HCT116 (cell line): ENCODE measurements around the gene LY6G5B. TPM values are rescaled to one million over a fixed set of nuclear protein-coding genes. Genes with fewer than 3 reads are reported as not detected.

Source experiments
- ATAC-seq: fragments of 200-7000 bp; cut with Tn5 transposase; 2 replicates; pipeline ENCODE4 v1.9.1; 2020; ENCODE audit warnings: mild to moderate bottlenecking, moderate library complexity
- BruUV-seq: library from RNA; stranded (reverse); fragments of 400-500 nt; replicated peaks from 2 replicates; lab custom pipeline; 2021; lab: Mats Ljungman, UMichigan
- CTCF ChIA-PET: fragments of 300-600 bp; sonication (Branson Sonifier 250); formaldehyde crosslinking; loops from one replicate; lab custom pipeline; 2021; ENCODE audit warnings: antibody characterized with exemption; lab: Charles Lee
- POLR2A ChIA-PET: fragments of 300-600, 350-600 bp; sonication (Branson Sonifier 250); formaldehyde crosslinking; loops from one replicate; lab custom pipeline; 2021; ENCODE audit warnings: antibody characterized with exemption; lab: Charles Lee
- RAD21 ChIA-PET, 2 experiments: fragments of 300-600 bp; sonication (Branson Sonifier 250); formaldehyde crosslinking; loops; one replicate each; lab custom pipeline; 2023; ENCODE audit warnings: low total read pairs in 2 of 2; ENCODE audit not compliant: uncharacterized antibody in 2 of 2, unreplicated experiment in 2 of 2, low non-redundant PET in 1 of 2; lab: Charles Lee
- DNase-seq: peaks from one replicate; pipeline ENCODE4 v3.0.0-alpha.2; 2010; ENCODE audit warnings: low read depth, low spot score
- H2AFZ ChIP-seq: fragments of 200-600 bp; shearing (Covaris generic), sonication (generic); 2 replicates; pipeline ENCODE4 v1.6.1; 2017; ENCODE audit warnings: low read depth, mixed run types, mixed read lengths, antibody characterized with exemption, low read length; ENCODE audit not compliant: poor library complexity, severe bottlenecking
- H3K27ac ChIP-seq: 2 replicates; pipeline ENCODE4 v1.5.1; 2012; ENCODE audit warnings: low read depth, low read length
- H3K27me3 ChIP-seq: fragments of 200-600 bp; sonication (generic); 2 replicates; pipeline ENCODE4 v1.6.1; 2016; ENCODE audit warnings: mixed run types, low read length, mixed read lengths; ENCODE audit not compliant: insufficient read depth
- H3K36me3 ChIP-seq, 2 experiments: fragments of 200-500 bp in 1 of 2; fragments of 200-600 bp in 1 of 2; sonication (Bioruptor generic) in 1 of 2; sonication (generic) in 1 of 2; 2 replicates each; pipeline versions ENCODE4 v1.5.1 to v1.6.1; 2014 to 2016; ENCODE audit warnings: low read length in 2 of 2, inconsistent platforms in 1 of 2, mixed read lengths in 1 of 2, mixed run types in 1 of 2; ENCODE audit not compliant: insufficient read depth in 2 of 2, control insufficient read depth in 1 of 2
- H3K4me1 ChIP-seq, 2 experiments: fragments of 200-600 bp in 1 of 2; sonication (generic) in 1 of 2; 2 replicates each; pipeline versions ENCODE4 v1.5.1 to v1.6.1; 2012 to 2017; ENCODE audit warnings: low read length in 2 of 2, inconsistent platforms in 1 of 2, mild to moderate bottlenecking in 1 of 2, mixed read lengths in 1 of 2, mixed run types in 1 of 2, moderate library complexity in 1 of 2; ENCODE audit not compliant: insufficient read depth in 2 of 2, control insufficient read depth in 1 of 2
- H3K4me2 ChIP-seq: fragments of 200-600 bp; sonication (generic); 2 replicates; pipeline ENCODE4 v1.6.1; 2017; ENCODE audit warnings: mixed run types, low read length, mixed read lengths
- H3K4me3 ChIP-seq, 2 experiments: fragments of 200-600 bp in 1 of 2; sonication (generic) in 1 of 2; replicated peaks in 1 of 2; 2 replicates each; pipeline ENCODE4 v1.5.1; 2011 to 2016; ENCODE audit warnings: low read length in 2 of 2, control low read depth in 1 of 2, low read depth in 1 of 2, mild to moderate bottlenecking in 1 of 2, mixed read lengths in 1 of 2, mixed run types in 1 of 2
- H3K79me2 ChIP-seq: fragments of 200-600 bp; sonication (generic); 2 replicates; pipeline ENCODE4 v1.6.1; 2017; ENCODE audit warnings: mild to moderate bottlenecking, mixed run types, low read length, moderate library complexity, mixed read lengths; ENCODE audit not compliant: insufficient read depth
- H3K9ac ChIP-seq: fragments of 200-600 bp; sonication (generic); 2 replicates; pipeline ENCODE4 v1.6.1; 2016; ENCODE audit warnings: low read length, mixed read lengths
- H3K9me2 ChIP-seq: fragments of 200-600 bp; sonication (generic), shearing (Covaris generic); 2 replicates; pipeline ENCODE4 v1.6.1; 2017; ENCODE audit warnings: mixed run types, mild to moderate bottlenecking, moderate library complexity; ENCODE audit not compliant: insufficient read depth
- H3K9me3 ChIP-seq, 2 experiments: fragments of 200-500 bp in 1 of 2; fragments of 200-600 bp in 1 of 2; sonication (Bioruptor generic) in 1 of 2; sonication (generic) in 1 of 2; 2 replicates each; pipeline ENCODE4 v1.6.1; 2014 to 2017; ENCODE audit warnings: low read length in 2 of 2, mixed read lengths in 2 of 2, inconsistent platforms in 1 of 2, low read depth in 1 of 2, mild to moderate bottlenecking in 1 of 2, mixed run types in 1 of 2, moderate library complexity in 1 of 2; ENCODE audit not compliant: control insufficient read depth in 1 of 2, insufficient read depth in 1 of 2
- H4K20me1 ChIP-seq: fragments of 200-600 bp; sonication (generic), shearing (Covaris generic); 2 replicates; pipeline ENCODE4 v1.6.1; 2017; ENCODE audit warnings: mixed run types, mild to moderate bottlenecking, moderate library complexity; ENCODE audit not compliant: insufficient read depth
- CEBPB ChIP-seq: IDR thresholded peaks from 2 replicates; pipeline ENCODE4 v1.6.1; 2012; ENCODE audit warnings: low read depth
- EGR1 ChIP-seq: IDR thresholded peaks from 2 replicates; pipeline ENCODE4 v1.6.1; 2012; ENCODE audit warnings: low read depth
- EZH2 ChIP-seq: fragments of 200-600 bp; sonication (generic); IDR thresholded peaks from 2 replicates; pipeline ENCODE4 v1.6.1; 2017; ENCODE audit warnings: antibody characterized with exemption, mixed run types
- JUND ChIP-seq: IDR thresholded peaks from 2 replicates; pipeline ENCODE4 v1.6.1; 2012
- POLR2A ChIP-seq: IDR thresholded peaks from 2 replicates; pipeline ENCODE4 v1.7.0; 2011; ENCODE audit warnings: borderline replicate concordance; ENCODE audit not compliant: insufficient read depth, insufficient read length; ENCODE audit errors: extremely low read depth
- POLR2AphosphoS5 ChIP-seq: IDR thresholded peaks from 2 replicates; pipeline ENCODE4 v1.6.1; 2011; ENCODE audit warnings: mild to moderate bottlenecking, low read depth, low read length, moderate library complexity
- RAD21 ChIP-seq: IDR thresholded peaks from 2 replicates; pipeline ENCODE4 v1.6.1; 2012; ENCODE audit warnings: low read depth, mild to moderate bottlenecking
- SIN3A ChIP-seq: IDR thresholded peaks from 2 replicates; pipeline ENCODE4 v1.6.1; 2012; ENCODE audit warnings: low read depth
- SP1 ChIP-seq: IDR thresholded peaks from 2 replicates; pipeline ENCODE4 v1.6.1; 2012; ENCODE audit warnings: low read depth
- TCF7L2 ChIP-seq: IDR thresholded peaks from 2 replicates; pipeline ENCODE4 v1.7.0; 2011; ENCODE audit warnings: borderline replicate concordance, inconsistent platforms; ENCODE audit not compliant: insufficient read depth, insufficient read length; ENCODE audit errors: extremely low read depth
- YY1 ChIP-seq: IDR thresholded peaks from 2 replicates; pipeline ENCODE4 v1.6.1; 2011; ENCODE audit warnings: low read length, low read depth, moderate library complexity, mild to moderate bottlenecking; ENCODE audit not compliant: insufficient replicate concordance; ENCODE audit errors: extremely low read depth
- ZNF274 ChIP-seq: fragments of 200-500 bp; sonication (Bioruptor generic); IDR thresholded peaks from 2 replicates; pipeline ENCODE4 v1.6.1; 2014; ENCODE audit warnings: mild to moderate bottlenecking, low read depth, low read length, inconsistent platforms
- intact Hi-C: fragments of 100-400 bp; cut with micrococcal nuclease; formaldehyde crosslinking; loops from 2 replicates; pipeline ENCODE4 v1.10.0; 2022
- total RNA-seq: library from RNA; stranded (reverse); gene quantifications from one replicate; pipeline ENCODE4 v1.2.1, GENCODE V29; 2021; ENCODE audit not compliant: unreplicated experiment
- TF ChIP-seq, protein P1 (sequence below): IDR thresholded peaks from 2 replicates; pipeline ENCODE4 v1.6.1; 2012

The LY6G5B gene
- total RNA-seq, 1 experiment from 2014 or later, result 15.4 TPM

- Histone ChIP-seq H3K36me3 (no peaks in the 10 kb centered on the region), H3K79me2 (no peaks in the 10 kb centered on the region), H3K4me2 (peak overlapping the region; percentile 45; the same call in 1 of the 2 replicates), H2AFZ (no peak overlapping the region), H3K4me3 (no peak overlapping the region), H3K9me3 (no peaks in the 10 kb centered on the region), H3K4me1 (peaks cover 28 to 43% of the 10 kb centered on the region in 2 experiments), H3K27ac (no peak overlapping the region), H3K9ac (no peak overlapping the region), H3K9me2 (no peaks in the 10 kb centered on the region), H4K20me1 (no peaks in the 10 kb centered on the region), H3K27me3 (no peaks in the 10 kb centered on the region)
- intact Hi-C loops, result no loop called here
- no peak for TF ChIP-seq RAD21
- DNase-seq (no peak), ATAC-seq (no peak)
- ChIA-PET POLR2A (no interaction called here), CTCF (no interaction called here), RAD21 (interaction anchor here in 1 of 2 experiments (0.5 kb wide), 1 partner anchor 110 kb away, joined by 8 read pairs; no protein-coding TSS in a partner anchor)
- no TSS peak for BruUV-seq
Observed at GRCh38 chr6:31720196-31720770, 50.5 kb downstream of the LY6G5B start.

DNA sequence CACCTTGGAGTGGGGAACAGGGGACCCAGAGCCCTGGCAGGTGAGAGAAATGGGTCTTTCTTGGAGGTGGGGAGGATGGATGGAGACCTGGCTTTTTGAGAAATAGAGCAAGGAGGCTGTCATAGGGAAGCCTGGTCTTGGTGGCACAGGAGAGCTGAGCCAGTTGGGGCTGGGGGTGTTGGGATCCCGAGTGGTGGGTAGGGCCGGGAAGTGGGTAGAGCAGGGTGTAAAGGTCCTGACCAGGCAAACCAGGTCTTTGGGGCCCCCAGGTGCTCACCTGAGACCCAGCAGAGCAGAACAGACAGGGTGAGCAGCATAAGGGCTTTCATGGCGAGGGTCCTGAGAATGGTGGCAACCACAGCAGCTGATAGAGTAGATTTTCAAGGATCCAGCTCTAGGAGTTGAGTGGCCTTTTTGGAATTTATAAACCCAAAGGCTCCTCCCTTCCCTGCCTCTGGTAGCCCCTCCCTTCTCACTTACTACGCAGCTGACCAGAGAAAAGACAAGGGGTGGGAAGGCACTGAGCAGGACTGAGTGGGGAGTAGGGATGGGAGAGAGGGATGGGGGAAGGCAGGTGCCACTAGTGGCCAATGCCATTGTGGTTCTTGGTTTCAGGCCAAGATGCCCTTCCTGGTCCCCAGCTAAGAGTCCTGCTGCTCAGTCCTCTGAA lies 51.7 kb downstream of the LY6G5B start, which contains the start of gene LY6G6C:
LY6G6C (minus strand) TSS at position 396 of the 670 bp plus-strand sequence; CDS start at position 329, 67 bp downstream.
- 0 out of 4 replicates have a peak, but pooled peaks cover 0 to 2% of the 10 kb centered on the region in 2 experiments for H3K36me3 ChIP-seq
- DNase-seq, result no peak
- BruUV-seq, result no TSS peak
- no peaks in the 10 kb centered on the region for H3K79me2 ChIP-seq
- RAD21 ChIA-PET, result no interaction called here
- no peak within 1 kb of the TSS for H2AFZ ChIP-seq
- H3K9me2 ChIP-seq, result no peaks in the 10 kb centered on the region
- CTCF ChIA-PET, result no interaction called here
- no peak within 1 kb of the TSS for H3K4me3 ChIP-seq
- H3K9me3 ChIP-seq, result no peaks in the 10 kb centered on the region
- TF ChIP-seq JUND (no peak), CEBPB (no peak), POLR2AphosphoS5 (no peak), POLR2A (no peak), SIN3A (no peak), RAD21 (no peak), EGR1 (no peak), YY1 (no peak), ZNF274 (no peak), SP1 (no peak), EZH2 (no peak), TCF7L2 (no peak)
- TF ChIP-seq, protein P1, sequence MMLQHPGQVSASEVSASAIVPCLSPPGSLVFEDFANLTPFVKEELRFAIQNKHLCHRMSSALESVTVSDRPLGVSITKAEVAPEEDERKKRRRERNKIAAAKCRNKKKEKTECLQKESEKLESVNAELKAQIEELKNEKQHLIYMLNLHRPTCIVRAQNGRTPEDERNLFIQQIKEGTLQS, result no peak
- H3K4me2 ChIP-seq, result peak within 1 kb of the TSS; percentile 45; the same call in 1 of the 2 replicates
- intact Hi-C loops, result no loop called here
- POLR2A ChIA-PET, result interaction anchor here (1.4 kb wide), 1 partner anchor 11 kb away, joined by 3 read pairs; no protein-coding TSS in a partner anchor
- no peak within 1 kb of the TSS for H3K27ac ChIP-seq
- no peak within 1 kb of the TSS for H3K9ac ChIP-seq
- no peaks in the 10 kb centered on the region for H3K27me3 ChIP-seq
- no peak for ATAC-seq
- no peaks in the 10 kb centered on the region for H4K20me1 ChIP-seq
- peaks cover 28 to 43% of the 10 kb centered on the region in 2 experiments for H3K4me1 ChIP-seq
